NCI-H187 (cell line): ENCODE data around the gene NCBP2.
A peak's percentile ranks its signal among the peaks of the same experiment; 100 is the strongest.

Source experiments
- DNase-seq, 2 experiments: peaks; one replicate each; lab custom pipeline; 2025; lab: John Stamatoyannopoulos, UW

The NCBP2 gene

DNA sequence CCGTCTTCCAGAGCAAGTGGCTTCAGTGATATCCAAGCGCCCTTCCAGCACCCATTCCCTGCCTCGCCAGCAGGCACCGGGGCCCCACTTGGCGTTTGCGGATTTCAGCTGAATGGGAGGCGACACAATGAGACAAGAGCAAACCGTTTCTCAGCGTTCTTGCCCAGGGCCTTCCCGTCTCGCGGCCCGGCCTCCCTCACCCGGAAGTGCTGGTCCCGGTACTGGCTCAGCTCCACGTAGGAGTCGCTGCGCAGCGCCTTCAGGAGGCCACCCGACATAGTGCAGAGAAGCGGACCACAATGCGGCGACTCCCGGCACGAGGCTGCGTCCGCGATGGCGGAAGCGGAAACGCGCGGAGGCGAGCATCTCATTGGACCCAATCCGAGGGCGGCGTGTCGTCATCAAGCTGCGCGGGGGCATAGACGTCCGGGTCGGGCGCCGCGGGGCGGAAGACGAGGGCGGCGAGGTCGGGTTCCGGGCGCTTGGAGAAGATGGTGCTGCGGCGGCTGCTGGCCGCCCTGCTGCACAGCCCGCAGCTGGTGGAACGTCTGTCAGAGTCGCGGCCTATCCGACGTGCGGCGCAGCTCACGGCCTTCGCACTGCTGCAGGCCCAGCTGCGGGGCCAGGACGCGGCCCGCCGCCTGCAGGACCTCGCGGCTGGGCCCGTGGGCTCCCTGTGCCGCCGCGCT lies at the start of gene NCBP2:
Gene NCBP2 (minus strand): TSS at position 303 of the 689 bp plus-strand sequence. CDS start 25 bp downstream, at position 278.
- DNase-seq = peak; percentile 91 to 97

- no peak for DNase-seq
Observed at GRCh38 chr3:196991581-196992460, 49.5 kb upstream of the NCBP2 start.

DNA sequence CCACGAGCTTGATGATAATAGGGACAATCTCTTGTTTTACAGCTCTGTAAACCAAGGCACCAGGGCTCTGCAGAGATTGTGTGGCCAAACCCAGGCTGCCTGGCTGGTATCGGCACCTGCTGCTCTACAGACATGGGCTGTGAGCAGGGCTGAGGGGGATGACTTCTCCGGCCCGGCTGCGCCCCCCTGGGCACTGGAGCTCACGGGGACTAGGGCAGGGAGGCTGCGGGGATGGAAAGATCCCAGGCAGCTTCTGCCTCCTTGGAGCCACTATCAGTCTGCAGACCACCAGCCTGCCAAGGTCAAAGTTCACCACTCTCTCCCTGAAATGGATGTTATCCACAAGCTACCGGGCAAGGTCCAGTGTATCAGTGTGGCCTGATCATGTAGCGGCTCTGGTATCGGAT lies 48.3 kb upstream of the NCBP2 start:
- no peak for DNase-seq

GRCh38 chr3:196989721-196990262 lies 47.5 kb upstream of the NCBP2 start:
- peak; percentile 36 to 68 for DNase-seq

DNA sequence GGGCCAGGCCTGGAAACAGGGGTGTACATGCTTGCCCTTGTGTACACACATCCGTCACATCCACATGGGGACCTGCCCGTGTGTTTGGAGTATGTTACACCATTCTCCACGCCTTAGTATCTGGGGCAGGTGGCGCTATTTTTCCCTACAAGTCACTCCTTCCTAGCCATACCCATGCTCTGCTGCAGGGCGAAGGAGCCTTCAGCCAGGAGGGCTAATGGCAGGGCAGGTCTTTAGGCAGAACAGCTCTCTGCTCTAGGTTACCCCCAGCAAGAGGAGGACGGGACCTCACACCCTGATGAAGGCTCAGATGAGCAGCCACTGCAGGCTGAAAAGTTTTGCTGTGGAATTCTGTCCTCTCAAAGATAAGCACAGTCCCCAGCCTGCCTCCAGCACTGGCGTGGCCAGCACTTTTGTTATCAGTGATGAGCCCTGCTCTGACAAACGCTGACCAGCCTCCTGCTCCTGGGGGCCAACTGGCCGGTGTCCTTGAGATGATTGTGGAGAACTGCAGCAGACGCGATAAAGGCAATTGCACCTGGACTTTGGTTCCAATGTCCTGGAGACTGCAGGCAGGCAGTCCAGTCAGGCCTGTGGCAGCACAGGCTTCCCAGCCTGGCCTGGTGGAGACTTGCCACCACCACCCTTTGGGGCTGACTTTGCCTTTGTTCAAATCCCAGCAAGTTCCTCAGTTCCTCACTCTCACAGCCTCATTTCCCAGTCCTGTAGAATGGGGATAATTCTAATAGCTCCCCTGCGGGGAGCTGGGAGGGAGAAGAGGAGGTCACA lies 46.1 kb upstream of the NCBP2 start:
- DNase-seq = no peak

DNA sequence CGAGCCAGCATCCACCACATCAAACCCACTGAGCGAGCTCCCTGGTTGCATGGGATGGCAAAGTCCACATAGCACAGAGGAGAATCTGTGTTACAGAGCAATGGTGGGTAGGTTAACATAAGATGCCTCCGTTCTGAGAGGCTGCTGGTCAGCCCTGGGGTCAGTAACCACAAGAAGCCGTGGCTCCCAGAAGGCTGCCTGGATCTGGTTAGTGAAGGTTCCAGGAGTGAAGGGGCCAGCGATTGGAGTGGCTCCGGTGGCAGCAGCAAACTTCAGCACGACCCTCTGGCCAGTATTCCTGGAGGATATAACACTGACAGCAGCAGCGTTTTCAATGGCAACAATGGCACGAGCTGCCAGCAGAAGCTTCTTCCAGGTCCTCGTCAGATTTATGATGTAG lies 44.7 kb upstream of the NCBP2 start:
- no peak for DNase-seq

- no peak for DNase-seq
Observed at GRCh38 chr3:196985954-196986885, 43.9 kb upstream of the NCBP2 start.

DNA sequence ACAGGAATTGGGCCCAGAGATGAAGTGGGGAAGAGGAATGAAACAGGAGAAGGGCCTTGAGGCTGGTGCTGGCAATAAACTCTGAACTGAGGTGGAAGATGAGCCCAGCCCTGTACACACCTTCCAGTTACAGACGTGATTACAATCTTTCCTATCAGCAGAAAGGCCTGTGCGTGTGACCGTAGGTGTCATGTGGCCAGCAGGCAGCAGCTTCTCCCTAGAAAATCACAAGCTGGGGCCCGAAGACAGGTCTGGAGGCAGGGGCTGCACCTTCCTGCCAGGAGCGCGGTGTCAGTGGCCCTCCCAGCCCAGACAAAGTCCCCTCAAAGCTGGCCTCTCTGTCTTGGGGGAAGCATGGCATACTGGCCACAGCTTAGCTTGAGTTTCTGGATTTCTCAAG lies 43.0 kb upstream of the NCBP2 start:
- no peak for DNase-seq

DNA sequence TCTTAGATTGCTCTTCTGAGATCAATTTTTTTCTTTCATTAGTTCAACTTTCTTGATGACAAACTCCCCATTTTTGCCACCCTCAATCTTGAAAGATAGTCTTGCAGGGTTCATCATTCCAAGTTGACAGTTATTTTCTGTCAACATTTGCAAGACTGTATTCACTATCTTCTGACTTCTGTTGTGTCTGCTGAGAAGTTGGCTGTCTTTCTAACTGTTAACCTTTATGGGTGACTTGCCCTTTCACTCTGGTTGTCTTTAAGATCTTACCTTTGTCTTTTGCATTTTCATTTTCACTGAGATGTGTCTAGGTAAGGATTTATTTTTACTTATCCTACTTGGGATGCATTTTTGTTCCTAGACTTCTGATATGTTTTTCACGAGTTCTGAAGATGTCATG lies 40.9 kb upstream of the NCBP2 start:
- no peak for DNase-seq

DNA sequence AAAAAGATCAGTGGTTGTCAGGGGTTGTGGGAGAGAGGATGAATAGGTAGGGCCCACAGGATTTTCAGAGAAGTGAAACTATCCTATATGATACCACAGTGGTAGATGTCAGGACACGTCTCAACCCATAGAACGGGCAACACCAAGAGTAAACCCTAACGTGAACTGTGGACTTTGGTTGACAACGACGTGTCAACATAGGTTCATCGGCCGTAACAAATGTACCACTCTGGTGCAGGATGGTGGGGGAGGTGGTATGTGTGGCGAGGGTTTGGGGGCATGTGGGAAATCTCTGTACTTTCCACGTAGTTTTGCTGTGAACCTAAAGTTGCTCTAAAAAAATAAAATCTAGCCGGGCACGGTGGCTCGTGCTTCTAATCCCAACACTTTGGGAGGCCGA lies 39.3 kb upstream of the NCBP2 start:
- no peak for DNase-seq

GRCh38 chr3:196979545-196979944 lies 37.2 kb upstream of the NCBP2 start:
- DNase-seq = no peak

- DNase-seq = no peak
Observed at GRCh38 chr3:196976941-196977340, 34.6 kb upstream of the NCBP2 start.

- no peak for DNase-seq
Observed at GRCh38 chr3:196975349-196975748, 33.0 kb upstream of the NCBP2 start.

DNA sequence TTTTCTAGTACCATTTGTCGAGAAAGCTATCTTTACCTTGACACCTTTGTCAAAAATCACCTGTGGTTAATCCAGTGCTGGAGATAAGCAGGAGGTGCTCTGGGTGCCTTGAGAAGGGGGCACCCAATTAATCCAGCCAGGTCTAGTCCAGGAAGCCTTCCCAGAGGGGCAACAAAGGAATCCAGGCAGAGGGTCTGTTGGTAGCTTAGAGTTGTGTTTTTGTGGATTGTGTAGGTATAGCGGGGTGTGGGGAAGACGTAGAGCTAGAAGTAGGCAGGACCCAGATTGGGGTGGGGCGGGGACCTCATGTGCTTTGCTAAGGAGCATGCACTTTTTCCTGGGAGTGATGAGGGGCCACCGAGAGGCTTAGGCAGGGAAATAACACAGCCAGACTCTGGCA lies 32.3 kb upstream of the NCBP2 start:
- DNase-seq = no peak

GRCh38 chr3:196971094-196971698 lies 28.9 kb upstream of the NCBP2 start:
- DNase-seq = no peak

GRCh38 chr3:196970547-196971093 lies 28.3 kb upstream of the NCBP2 start:
- no peak for DNase-seq

DNA sequence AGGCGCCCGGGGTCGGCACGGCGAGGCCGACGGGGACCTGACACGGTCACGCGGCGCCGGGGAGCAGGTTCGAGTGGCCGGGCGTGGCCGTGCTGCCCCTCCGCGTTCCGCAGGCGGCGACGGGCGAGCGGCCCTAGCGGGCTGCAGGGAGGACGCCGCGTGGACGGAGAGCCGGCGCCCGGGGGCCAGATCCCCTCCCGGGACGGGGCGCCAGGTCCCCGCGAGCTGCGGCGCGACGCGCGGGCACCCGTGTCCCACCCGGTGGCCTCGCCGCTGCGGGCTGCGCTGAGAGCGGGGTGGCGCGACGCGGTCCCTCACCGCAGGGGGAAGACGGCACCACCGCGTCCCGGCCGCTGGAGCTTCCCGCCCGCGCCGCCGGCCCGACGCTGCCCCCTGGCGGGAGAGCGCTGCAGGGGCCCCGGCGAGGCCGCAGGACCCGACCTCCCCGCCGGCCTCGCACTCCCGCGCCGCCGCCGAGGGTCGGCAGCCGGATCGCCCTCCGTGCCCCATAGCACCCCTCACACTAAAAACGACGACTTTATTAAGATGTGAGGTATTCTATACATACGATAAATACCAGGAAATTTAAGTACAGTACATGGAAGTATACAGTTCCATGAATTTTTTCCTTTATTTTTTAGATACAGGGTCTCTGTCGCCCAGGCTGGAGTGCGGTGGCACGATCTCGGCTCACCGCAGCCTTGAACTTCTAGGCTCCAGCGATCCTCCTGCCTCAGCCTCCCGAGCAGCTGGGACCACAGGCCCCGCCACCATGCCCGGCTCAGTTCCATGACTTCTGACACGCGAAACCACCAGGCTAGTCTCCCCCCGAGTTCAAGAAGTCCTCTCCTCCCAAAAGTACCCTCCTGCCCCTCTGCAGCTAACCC lies 27.6 kb upstream of the NCBP2 start:
- DNase-seq = peak; percentile 9 to 17

DNA sequence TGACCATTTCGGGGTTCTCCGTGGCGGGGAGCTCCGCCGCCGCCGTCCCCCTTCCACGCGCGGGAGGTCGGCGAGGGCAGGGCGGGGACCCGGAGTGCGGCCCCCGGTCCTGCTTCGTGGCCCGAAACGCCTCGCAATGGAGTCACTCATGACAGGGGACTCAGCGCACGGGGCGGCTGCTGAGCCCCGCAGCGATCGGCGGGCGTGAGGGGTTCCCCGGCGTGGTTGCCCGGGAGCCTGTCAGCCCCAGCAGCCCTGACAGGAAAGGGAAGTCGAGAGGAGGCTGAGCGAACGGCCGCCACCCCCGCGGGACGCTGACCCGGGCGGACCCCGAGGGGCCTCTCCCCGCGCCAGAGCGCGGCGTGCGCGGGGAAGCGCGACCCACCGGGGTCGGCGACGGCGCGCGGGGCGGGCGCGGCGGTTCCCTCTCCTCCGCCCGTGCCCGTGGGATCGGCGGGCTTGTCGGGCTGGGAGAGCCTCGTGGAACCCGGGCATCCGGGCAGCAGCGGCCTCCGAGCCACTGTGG lies 26.9 kb upstream of the NCBP2 start:
- no peak for DNase-seq
